ENCODE results near the gene VEZF1. TPM values are rescaled to one million over a fixed set of nuclear protein-coding genes. Genes with fewer than 3 reads are reported as not detected.
"Not testable (repeated sequence)": the region's sequence is repeated elsewhere in the genome, so short reads cannot be mapped to it uniquely, and the experiment has no call there.

Gene VEZF1
- total and polyA plus RNA-seq, 8 donors: 11.7 to 41.6 (median 23.3) TPM

DNA sequence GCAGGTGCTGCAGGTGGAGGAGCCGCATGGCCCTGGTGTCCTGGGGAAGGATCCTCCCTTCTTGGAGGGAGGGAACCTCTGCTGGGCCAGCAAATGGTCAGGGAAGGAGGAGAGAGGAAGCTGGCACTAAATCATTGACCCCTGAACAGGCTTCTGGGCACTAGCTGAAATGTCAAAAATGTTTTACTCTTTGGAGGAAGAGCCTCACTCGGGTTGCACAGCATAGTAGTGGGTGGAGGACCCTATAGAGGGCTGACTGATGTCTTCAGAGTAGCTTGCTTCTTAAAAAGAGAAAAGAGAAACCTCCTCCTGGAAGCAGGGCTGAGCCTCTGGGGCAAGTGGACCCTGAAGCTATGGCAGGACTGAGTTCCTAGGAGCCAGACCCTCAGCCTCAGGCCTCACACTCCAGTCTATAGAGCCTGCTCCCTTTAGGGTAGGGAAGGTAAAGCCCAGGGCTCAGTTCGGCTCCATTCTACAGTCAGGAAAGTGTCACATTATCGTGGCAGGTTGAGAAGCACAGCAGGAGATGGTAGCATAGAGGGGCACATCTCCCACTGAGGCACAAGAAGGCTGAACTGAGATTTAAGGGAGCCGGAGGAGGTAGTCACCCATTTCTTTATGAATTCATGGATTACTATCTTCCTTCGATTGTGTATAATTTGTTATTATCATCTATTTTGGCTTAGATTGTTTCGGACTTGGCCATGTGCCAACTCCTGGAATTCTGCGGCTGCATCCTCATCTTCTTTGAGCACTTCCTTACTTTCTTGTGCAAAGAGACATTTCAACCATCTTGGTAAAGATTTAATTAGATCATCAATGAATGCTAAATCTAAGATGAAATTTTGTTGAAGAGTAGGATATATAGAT is 25.5 kb downstream of the VEZF1 start:
- H3K36me3 ChIP-seq: no peaks in the 10 kb centered on the region
- 67 to 68% methylated on average over 8 of the region's 8 CpGs for WGBS, 2 donors
- FAIRE-seq: no peak
- no peaks in the 10 kb centered on the region for H3K9me3 ChIP-seq
- intact Hi-C loops (cut with DNase I): no loop called here
- no peak for ATAC-seq
- no peak for TF ChIP-seq CTCF (IDR thresholded peaks at IDR 0.05)
- H3K27ac ChIP-seq: no peak overlapping the region
- no peak overlapping the region for H3K4me3 ChIP-seq
- no peaks in the 10 kb centered on the region for H3K27me3 ChIP-seq
- no peak for DNase-seq
- no peaks in the 10 kb centered on the region for H3K4me1 ChIP-seq

- DNase-seq (no peak), ATAC-seq (no peak), FAIRE-seq (no peak)
- H3K4me3 ChIP-seq: no peak overlapping the region
- no peak for TF ChIP-seq CTCF (IDR thresholded peaks at IDR 0.05)
- no peaks in the 10 kb centered on the region for H3K36me3 ChIP-seq
- H3K27ac ChIP-seq: no peak overlapping the region
- H3K27me3 ChIP-seq: no peaks in the 10 kb centered on the region
- H3K4me1 ChIP-seq: peaks cover 0 to 5% (median 0%) of the 10 kb centered on the region in 3 donors
- 89 to 91% methylated on average over 6 of the region's 6 CpGs for WGBS, 2 donors
- intact Hi-C loops (cut with DNase I): loop anchor here in 1 of 3 donors (10.0 kb wide), 1 partner anchor 65 kb away; no protein-coding TSS in a partner anchor
- no peaks in the 10 kb centered on the region for H3K9me3 ChIP-seq
Measured at GRCh38 chr17:57959929-57960328, 28.1 kb downstream of the VEZF1 start.

DNA sequence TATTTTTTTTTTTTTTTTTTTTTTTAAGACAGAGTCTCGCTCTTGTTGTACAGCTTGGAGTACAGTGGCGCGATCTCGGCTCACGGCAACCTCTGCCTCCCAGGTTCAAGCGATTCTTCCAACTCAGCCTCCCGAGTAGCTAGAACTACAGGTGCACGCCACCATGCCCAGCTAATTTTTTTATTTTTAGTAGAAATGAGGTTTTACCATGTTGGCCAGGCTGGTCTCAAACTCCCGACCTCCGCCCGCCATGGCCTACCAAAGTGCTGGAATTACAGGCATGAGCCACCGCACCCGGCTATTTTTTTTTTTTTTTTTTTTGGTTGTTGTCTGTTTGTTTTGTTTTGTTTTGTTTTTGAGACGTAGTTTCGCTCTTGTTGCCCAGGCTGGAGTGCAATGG is 29.7 kb downstream of the VEZF1 start:
- H3K36me3 ChIP-seq, H3K27me3 ChIP-seq, FAIRE-seq, DNase-seq, H3K27ac ChIP-seq, H3K9me3 ChIP-seq, ATAC-seq, H3K4me1 ChIP-seq, H3K4me3 ChIP-seq: not testable (repeated sequence)
- intact Hi-C loops (cut with DNase I): loop anchor here in 1 of 3 donors (10.0 kb wide), 1 partner anchor 64 kb away; no protein-coding TSS in a partner anchor
- 93 to 95% methylated on average over 13 to 15 of the region's 15 CpGs for WGBS, 2 donors

DNA sequence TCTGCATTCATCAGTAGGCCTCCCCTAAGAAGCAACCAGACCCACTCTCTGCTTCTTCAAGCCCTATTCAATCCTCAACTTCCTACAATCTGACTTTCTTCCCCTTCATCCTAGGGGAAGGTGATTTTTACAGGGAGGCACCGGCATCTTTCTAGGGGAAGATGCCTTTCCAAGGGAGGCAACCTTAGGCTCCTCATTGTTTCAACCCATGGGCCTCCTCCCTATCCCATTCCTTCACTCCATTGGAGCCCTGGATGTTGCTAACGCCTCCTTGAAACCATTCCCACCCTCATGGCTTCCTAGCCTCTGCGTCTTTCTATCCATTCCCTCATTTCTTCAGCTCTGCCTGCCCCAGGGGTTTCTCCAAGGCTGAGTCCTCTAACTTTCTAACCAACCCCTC is 30.2 kb downstream of the VEZF1 start:
- DNase-seq (no peak), ATAC-seq (no peak), FAIRE-seq (no peak)
- Histone ChIP-seq H3K4me1 (peaks cover 0 to 9% (median 0%) of the 10 kb centered on the region in 3 donors), H3K36me3 (no peaks in the 10 kb centered on the region), H3K27ac (no peak overlapping the region), H3K9me3 (no peaks in the 10 kb centered on the region), H3K4me3 (no peak overlapping the region), H3K27me3 (no peaks in the 10 kb centered on the region)
- WGBS, 2 donors: 90 to 95% methylated on average over 3 of the region's 3 CpGs
- no peak for TF ChIP-seq CTCF (IDR thresholded peaks at IDR 0.05)
- intact Hi-C loops (cut with DNase I): loop anchor here in 1 of 3 donors (10.0 kb wide), 1 partner anchor 63 kb away; no protein-coding TSS in a partner anchor

GRCh38 chr17:57957120-57957850 is 30.8 kb downstream of the VEZF1 start:
- TF ChIP-seq CTCF (IDR thresholded peaks at IDR 0.05): no peak
- FAIRE-seq (no peak), ATAC-seq (no peak), DNase-seq (no peak)
- intact Hi-C loops (cut with DNase I): loop anchor here in 1 of 3 donors (10.0 kb wide), 1 partner anchor 62 kb away; no protein-coding TSS in a partner anchor
- 88 to 95% methylated on average over 8 of the region's 8 CpGs for WGBS, 2 donors
- Histone ChIP-seq H3K9me3 (no peaks in the 10 kb centered on the region), H3K36me3 (no peaks in the 10 kb centered on the region), H3K4me3 (no peak overlapping the region), H3K27ac (no peak overlapping the region), H3K27me3 (no peaks in the 10 kb centered on the region), H3K4me1 (peaks cover 0 to 9% (median 0%) of the 10 kb centered on the region in 3 donors)

Data from pancreas (tissue), 10 donors.